Measurements from ENCODE around the gene SNX5. TPM values are rescaled to one million over a fixed set of nuclear protein-coding genes. Genes with fewer than 3 reads are reported as not detected.

Gene SNX5
- total and polyA plus RNA-seq, 9 of the 15 experiments (the other 6 are each of a cell fraction or from before 2014, with no cell fraction given) = 53.5 to 276 (median 160) TPM

DNA sequence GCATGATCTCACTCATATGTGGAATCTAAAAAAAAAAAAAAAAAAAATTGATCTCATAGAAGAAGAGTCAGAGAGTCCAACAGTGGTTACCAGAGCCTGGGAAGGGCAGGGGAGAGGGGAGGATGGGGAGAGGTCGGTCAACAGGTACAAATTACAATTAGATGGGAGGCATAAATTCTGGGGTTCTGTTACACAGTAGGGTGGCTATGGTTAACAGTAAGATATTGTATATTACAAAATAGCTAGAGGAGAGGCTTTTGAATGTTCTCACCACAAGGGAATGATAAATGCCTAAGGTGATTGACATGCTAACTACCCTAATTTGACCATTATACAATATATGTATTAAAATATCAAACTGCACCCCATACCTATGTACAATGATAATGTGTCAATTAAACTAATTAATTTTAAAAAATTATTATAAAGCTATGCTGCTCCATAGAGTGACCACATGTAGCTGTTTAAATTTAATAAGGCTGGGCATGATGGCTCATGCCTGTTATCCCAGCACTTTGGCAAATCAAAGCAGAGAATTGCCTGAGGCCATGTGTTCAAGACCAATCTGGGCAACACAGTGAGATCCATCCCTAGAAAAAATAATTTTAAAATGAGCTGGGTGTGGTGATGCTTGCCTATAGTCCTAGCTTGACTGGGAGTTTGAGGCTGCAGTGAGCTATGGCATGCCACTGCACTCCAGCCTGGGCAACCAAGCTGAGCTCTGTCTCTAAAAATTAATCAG lies 70.9 kb downstream of the SNX5 start (continued):
- no peak for TF ChIP-seq NFXL1 (CRISPR knock-in tag; IDR thresholded peaks at IDR 0.05)
- TF ChIP-seq, protein P1, sequence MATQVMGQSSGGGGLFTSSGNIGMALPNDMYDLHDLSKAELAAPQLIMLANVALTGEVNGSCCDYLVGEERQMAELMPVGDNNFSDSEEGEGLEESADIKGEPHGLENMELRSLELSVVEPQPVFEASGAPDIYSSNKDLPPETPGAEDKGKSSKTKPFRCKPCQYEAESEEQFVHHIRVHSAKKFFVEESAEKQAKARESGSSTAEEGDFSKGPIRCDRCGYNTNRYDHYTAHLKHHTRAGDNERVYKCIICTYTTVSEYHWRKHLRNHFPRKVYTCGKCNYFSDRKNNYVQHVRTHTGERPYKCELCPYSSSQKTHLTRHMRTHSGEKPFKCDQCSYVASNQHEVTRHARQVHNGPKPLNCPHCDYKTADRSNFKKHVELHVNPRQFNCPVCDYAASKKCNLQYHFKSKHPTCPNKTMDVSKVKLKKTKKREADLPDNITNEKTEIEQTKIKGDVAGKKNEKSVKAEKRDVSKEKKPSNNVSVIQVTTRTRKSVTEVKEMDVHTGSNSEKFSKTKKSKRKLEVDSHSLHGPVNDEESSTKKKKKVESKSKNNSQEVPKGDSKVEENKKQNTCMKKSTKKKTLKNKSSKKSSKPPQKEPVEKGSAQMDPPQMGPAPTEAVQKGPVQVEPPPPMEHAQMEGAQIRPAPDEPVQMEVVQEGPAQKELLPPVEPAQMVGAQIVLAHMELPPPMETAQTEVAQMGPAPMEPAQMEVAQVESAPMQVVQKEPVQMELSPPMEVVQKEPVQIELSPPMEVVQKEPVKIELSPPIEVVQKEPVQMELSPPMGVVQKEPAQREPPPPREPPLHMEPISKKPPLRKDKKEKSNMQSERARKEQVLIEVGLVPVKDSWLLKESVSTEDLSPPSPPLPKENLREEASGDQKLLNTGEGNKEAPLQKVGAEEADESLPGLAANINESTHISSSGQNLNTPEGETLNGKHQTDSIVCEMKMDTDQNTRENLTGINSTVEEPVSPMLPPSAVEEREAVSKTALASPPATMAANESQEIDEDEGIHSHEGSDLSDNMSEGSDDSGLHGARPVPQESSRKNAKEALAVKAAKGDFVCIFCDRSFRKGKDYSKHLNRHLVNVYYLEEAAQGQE (IDR thresholded peaks at IDR 0.05; ENCODE audit: borderline replicate concordance) = no peak
- TF ChIP-seq, protein P1 (CRISPR knock-in tag; IDR thresholded peaks at IDR 0.05; ENCODE audit: low read depth) = no peak
- no peak for TF ChIP-seq TRIM28 (IDR thresholded peaks at IDR 0.05)
- TF ChIP-seq, protein P2, sequence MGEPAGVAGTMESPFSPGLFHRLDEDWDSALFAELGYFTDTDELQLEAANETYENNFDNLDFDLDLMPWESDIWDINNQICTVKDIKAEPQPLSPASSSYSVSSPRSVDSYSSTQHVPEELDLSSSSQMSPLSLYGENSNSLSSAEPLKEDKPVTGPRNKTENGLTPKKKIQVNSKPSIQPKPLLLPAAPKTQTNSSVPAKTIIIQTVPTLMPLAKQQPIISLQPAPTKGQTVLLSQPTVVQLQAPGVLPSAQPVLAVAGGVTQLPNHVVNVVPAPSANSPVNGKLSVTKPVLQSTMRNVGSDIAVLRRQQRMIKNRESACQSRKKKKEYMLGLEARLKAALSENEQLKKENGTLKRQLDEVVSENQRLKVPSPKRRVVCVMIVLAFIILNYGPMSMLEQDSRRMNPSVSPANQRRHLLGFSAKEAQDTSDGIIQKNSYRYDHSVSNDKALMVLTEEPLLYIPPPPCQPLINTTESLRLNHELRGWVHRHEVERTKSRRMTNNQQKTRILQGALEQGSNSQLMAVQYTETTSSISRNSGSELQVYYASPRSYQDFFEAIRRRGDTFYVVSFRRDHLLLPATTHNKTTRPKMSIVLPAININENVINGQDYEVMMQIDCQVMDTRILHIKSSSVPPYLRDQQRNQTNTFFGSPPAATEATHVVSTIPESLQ (CRISPR knock-in tag; IDR thresholded peaks at IDR 0.05) = no peak
- no peak for TF ChIP-seq DNMT1 (IDR thresholded peaks at IDR 0.05)
- no peak for TF ChIP-seq YY1 (IDR thresholded peaks at IDR 0.05; ENCODE audit: borderline replicate concordance in 1 of 3, control insufficient read depth in 1 of 3, extremely low read depth in 1 of 3, insufficient read depth in 3 of 3, insufficient read length in 1 of 3, insufficient replicate concordance in 2 of 3, low read depth in 1 of 3, low read length in 2 of 3)

Data from K562 (cell line).